HEK293 (cell line): Measurements from ENCODE around the gene JCAD.

ENCODE experiments used
- CTCF ChIA-PET: fragments of 350-600 bp; formaldehyde crosslinking; extraction: SDS; loops from one replicate; lab custom pipeline; 2021; ENCODE audit warnings: antibody characterized with exemption; lab: Yijun Ruan, JAX
- POLR2A ChIA-PET: fragments of 300-600 bp; formaldehyde crosslinking; extraction: SDS; loops from one replicate; lab custom pipeline; 2020; ENCODE audit warnings: antibody characterized with exemption, inconsistent platforms; lab: Yijun Ruan, JAX
- H3K27ac ChIP-seq: fragments of 200-500 bp; sonication (Bioruptor generic); 2 replicates; pipeline ENCODE4 v1.5.1; 2014; ENCODE audit warnings: low read depth, low read length, control low read depth, inconsistent platforms; ENCODE audit errors: extremely low read depth
- H3K36me3 ChIP-seq, 2 experiments: fragments of 200-500 bp in 1 of 2; sonication (Bioruptor generic) in 1 of 2; 1 replicate in 1 of 2; 2 replicates in 1 of 2; pipeline ENCODE4 v1.5.1; 2014 to 2017; ENCODE audit warnings: inconsistent platforms in 2 of 2, low read length in 2 of 2; ENCODE audit not compliant: control insufficient read depth in 2 of 2, insufficient read depth in 1 of 2
- H3K4me1 ChIP-seq: fragments of 200-500 bp; sonication (Bioruptor generic); 2 replicates; pipeline ENCODE4 v1.5.1; 2014; ENCODE audit warnings: mild to moderate bottlenecking, low read length, inconsistent platforms; ENCODE audit not compliant: control insufficient read depth, insufficient read depth
- H3K4me3 ChIP-seq: 2 replicates; pipeline ENCODE4 v1.5.1; 2011; ENCODE audit warnings: low read depth, mild to moderate bottlenecking, control low read depth, low read length, moderate library complexity
- H3K9me3 ChIP-seq: fragments of 200-500 bp; sonication (Bioruptor generic); 2 replicates; pipeline ENCODE4 v1.5.1; 2014; ENCODE audit warnings: low read depth, low read length, inconsistent platforms; ENCODE audit not compliant: control insufficient read depth, insufficient read depth
- EGR2 ChIP-seq: fragments of 450-650 bp; formaldehyde crosslinking; IDR thresholded peaks from 2 replicates; pipeline ENCODE4 v1.5.1; 2016; ENCODE audit warnings: low read depth, missing biosample characterization, missing genetic modification characterization
- GLI4 ChIP-seq: fragments of 450-650 bp; formaldehyde crosslinking; IDR thresholded peaks from 2 replicates; pipeline ENCODE4 v1.5.1; 2016; ENCODE audit warnings: missing biosample characterization, missing genetic modification characterization
- KLF7 ChIP-seq: fragments of 450-650 bp; formaldehyde crosslinking; IDR thresholded peaks from 2 replicates; pipeline ENCODE4 v1.5.1; 2016; ENCODE audit warnings: missing biosample characterization, missing genetic modification characterization, borderline replicate concordance
- PRDM4 ChIP-seq: fragments of 450-650 bp; formaldehyde crosslinking; IDR thresholded peaks from 2 replicates; pipeline ENCODE4 v1.5.1; 2017; ENCODE audit warnings: missing biosample characterization, missing genetic modification characterization
- ZBTB11 ChIP-seq: fragments of 450-650 bp; formaldehyde crosslinking; conservative IDR thresholded peaks from 2 replicates; pipeline ENCODE4 v1.5.1; 2016; ENCODE audit warnings: low read depth, missing biosample characterization, missing genetic modification characterization
- ZFHX2 ChIP-seq: fragments of 450-650 bp; formaldehyde crosslinking; conservative IDR thresholded peaks from 2 replicates; pipeline ENCODE4 v1.5.1; 2016; ENCODE audit warnings: missing biosample characterization, missing genetic modification characterization
- ZNF169 ChIP-seq: fragments of 450-650 bp; formaldehyde crosslinking; IDR thresholded peaks from 2 replicates; pipeline ENCODE4 v1.5.1; 2016; ENCODE audit warnings: missing biosample characterization, missing genetic modification characterization
- ZNF37A ChIP-seq: fragments of 450-650 bp; IDR thresholded peaks from 2 replicates; pipeline ENCODE4 v1.5.1; 2018; ENCODE audit warnings: missing biosample characterization, missing genetic modification characterization
- ZNF624 ChIP-seq: fragments of 450-650 bp; formaldehyde crosslinking; IDR thresholded peaks from 2 replicates; pipeline ENCODE4 v1.5.1; 2017; ENCODE audit warnings: missing biosample characterization, missing genetic modification characterization
- TF ChIP-seq, protein P1 (sequence below): fragments of 450-650 bp; formaldehyde crosslinking; conservative IDR thresholded peaks from 2 replicates; pipeline ENCODE4 v1.5.1; 2016; ENCODE audit warnings: low read depth, missing biosample characterization, missing genetic modification characterization
- TF ChIP-seq, protein P2 (sequence below): fragments of 450-650 bp; formaldehyde crosslinking; IDR thresholded peaks from 2 replicates; pipeline ENCODE4 v1.5.1; 2016; ENCODE audit warnings: missing biosample characterization, missing genetic modification characterization, borderline replicate concordance

JCAD gene

DNA sequence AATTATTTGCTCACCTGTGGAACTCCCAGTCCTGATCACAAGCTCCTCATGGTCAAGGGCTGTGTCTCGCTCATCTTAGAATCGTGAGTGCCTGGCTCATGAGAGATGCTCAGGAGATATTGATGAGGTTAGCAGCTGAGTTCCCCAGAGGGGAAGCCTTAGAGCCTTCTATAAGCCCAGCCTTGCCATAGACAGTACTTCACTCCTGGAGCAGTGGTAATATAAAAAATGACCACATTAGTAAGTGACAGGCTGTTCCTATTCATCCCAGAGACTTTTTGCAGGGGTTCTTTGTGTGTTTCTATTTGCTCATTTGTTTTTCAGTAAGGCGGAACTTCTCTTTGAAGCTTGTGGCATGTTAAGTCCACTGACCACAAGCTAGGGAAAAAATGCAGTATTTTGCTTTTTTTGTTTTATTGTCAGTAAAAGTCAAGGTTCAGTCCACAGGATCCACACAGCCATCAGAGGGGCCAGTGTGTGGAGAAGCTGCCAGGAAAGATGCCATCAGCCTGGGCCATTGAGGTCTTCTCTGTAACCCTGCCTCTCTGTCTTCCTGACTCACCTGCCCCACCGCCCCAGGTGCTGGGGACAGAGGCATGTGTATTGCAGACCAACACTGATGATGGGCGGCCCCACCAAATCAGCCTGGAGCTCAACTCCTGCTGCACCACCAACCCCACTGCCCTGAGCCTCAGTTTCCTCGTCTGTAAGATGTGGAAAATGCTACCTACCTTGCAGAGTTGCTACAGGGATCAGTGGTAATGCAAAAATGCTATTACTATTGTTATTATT, 36.4 kb upstream of the JCAD start (continued):
- TF ChIP-seq PRDM4 (tag by site-specific recombination) = no peak
- TF ChIP-seq, protein P1, sequence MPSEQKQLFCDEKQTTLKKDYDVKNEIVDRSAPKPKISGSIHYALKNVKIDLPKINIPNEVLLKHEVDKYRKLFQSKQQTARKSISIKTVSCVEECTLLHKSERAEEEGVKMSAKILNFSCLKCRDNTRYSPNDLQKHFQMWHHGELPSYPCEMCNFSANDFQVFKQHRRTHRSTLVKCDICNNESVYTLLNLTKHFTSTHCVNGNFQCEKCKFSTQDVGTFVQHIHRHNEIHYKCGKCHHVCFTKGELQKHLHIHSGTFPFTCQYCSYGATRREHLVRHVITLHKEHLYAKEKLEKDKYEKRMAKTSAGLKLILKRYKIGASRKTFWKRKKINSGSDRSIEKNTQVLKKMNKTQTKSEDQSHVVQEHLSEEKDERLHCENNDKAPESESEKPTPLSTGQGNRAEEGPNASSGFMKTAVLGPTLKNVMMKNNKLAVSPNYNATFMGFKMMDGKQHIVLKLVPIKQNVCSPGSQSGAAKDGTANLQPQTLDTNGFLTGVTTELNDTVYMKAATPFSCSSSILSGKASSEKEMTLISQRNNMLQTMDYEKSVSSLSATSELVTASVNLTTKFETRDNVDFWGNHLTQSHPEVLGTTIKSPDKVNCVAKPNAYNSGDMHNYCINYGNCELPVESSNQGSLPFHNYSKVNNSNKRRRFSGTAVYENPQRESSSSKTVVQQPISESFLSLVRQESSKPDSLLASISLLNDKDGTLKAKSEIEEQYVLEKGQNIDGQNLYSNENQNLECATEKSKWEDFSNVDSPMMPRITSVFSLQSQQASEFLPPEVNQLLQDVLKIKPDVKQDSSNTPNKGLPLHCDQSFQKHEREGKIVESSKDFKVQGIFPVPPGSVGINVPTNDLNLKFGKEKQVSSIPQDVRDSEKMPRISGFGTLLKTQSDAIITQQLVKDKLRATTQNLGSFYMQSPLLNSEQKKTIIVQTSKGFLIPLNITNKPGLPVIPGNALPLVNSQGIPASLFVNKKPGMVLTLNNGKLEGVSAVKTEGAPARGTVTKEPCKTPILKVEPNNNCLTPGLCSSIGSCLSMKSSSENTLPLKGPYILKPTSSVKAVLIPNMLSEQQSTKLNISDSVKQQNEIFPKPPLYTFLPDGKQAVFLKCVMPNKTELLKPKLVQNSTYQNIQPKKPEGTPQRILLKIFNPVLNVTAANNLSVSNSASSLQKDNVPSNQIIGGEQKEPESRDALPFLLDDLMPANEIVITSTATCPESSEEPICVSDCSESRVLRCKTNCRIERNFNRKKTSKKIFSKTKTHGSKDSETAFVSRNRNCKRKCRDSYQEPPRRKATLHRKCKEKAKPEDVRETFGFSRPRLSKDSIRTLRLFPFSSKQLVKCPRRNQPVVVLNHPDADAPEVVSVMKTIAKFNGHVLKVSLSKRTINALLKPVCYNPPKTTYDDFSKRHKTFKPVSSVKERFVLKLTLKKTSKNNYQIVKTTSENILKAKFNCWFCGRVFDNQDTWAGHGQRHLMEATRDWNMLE (tag by site-specific recombination) = no peak
- no peak for TF ChIP-seq ZNF169 (tag by site-specific recombination)

GRCh38 chr10:30094601-30095000, 35.2 kb upstream of the JCAD start:
- CTCF ChIA-PET = no interaction called here
- Histone ChIP-seq H3K27ac (no peak overlapping the region), H3K9me3 (no peaks in the 10 kb centered on the region), H3K4me3 (no peak overlapping the region), H3K4me1 (no peaks in the 10 kb centered on the region), H3K36me3 (no peaks in the 10 kb centered on the region)
- POLR2A ChIA-PET = no interaction called here
- no peak for TF ChIP-seq GLI4 (tag by site-specific recombination)
- TF ChIP-seq ZNF37A (tag by site-specific recombination) = no peak
- TF ChIP-seq ZNF624 (tag by site-specific recombination) = no peak
- TF ChIP-seq ZFHX2 (tag by site-specific recombination) = peak; percentile 59
- TF ChIP-seq ZBTB11 (tag by site-specific recombination) = no peak
- TF ChIP-seq EGR2 (tag by site-specific recombination) = peak; percentile 88
- no peak for TF ChIP-seq KLF7 (tag by site-specific recombination)
- TF ChIP-seq, protein P2, sequence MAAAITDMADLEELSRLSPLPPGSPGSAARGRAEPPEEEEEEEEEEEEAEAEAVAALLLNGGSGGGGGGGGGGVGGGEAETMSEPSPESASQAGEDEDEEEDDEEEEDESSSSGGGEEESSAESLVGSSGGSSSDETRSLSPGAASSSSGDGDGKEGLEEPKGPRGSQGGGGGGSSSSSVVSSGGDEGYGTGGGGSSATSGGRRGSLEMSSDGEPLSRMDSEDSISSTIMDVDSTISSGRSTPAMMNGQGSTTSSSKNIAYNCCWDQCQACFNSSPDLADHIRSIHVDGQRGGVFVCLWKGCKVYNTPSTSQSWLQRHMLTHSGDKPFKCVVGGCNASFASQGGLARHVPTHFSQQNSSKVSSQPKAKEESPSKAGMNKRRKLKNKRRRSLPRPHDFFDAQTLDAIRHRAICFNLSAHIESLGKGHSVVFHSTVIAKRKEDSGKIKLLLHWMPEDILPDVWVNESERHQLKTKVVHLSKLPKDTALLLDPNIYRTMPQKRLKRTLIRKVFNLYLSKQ (tag by site-specific recombination) = no peak
